ENCODE results near the gene DDN. TPM values are rescaled to one million over a fixed set of nuclear protein-coding genes. Genes with fewer than 3 reads are reported as not detected.

Gene DDN
- total and polyA plus RNA-seq, 9 of the 15 experiments (the other 6 are each of a cell fraction or from before 2014, with no cell fraction given), result 0.03 to 3.6 (median 1.6) TPM

DNA sequence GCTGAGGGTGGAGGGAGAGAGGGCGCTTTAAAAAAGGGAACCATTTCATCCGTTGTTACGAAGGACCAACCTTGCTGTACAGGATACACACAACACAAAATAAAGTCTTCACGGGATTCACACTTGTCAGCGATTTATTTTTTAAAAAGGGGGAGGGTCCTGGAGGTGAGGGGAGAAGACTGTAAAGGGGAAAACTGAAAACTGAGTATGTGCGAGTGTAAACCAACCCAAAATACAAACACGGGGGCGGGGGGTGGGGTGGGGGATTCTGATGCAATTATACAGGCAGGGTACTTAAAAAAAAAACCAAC, 19.9 kb upstream of the DDN start (continued):
- TF ChIP-seq, protein P1, sequence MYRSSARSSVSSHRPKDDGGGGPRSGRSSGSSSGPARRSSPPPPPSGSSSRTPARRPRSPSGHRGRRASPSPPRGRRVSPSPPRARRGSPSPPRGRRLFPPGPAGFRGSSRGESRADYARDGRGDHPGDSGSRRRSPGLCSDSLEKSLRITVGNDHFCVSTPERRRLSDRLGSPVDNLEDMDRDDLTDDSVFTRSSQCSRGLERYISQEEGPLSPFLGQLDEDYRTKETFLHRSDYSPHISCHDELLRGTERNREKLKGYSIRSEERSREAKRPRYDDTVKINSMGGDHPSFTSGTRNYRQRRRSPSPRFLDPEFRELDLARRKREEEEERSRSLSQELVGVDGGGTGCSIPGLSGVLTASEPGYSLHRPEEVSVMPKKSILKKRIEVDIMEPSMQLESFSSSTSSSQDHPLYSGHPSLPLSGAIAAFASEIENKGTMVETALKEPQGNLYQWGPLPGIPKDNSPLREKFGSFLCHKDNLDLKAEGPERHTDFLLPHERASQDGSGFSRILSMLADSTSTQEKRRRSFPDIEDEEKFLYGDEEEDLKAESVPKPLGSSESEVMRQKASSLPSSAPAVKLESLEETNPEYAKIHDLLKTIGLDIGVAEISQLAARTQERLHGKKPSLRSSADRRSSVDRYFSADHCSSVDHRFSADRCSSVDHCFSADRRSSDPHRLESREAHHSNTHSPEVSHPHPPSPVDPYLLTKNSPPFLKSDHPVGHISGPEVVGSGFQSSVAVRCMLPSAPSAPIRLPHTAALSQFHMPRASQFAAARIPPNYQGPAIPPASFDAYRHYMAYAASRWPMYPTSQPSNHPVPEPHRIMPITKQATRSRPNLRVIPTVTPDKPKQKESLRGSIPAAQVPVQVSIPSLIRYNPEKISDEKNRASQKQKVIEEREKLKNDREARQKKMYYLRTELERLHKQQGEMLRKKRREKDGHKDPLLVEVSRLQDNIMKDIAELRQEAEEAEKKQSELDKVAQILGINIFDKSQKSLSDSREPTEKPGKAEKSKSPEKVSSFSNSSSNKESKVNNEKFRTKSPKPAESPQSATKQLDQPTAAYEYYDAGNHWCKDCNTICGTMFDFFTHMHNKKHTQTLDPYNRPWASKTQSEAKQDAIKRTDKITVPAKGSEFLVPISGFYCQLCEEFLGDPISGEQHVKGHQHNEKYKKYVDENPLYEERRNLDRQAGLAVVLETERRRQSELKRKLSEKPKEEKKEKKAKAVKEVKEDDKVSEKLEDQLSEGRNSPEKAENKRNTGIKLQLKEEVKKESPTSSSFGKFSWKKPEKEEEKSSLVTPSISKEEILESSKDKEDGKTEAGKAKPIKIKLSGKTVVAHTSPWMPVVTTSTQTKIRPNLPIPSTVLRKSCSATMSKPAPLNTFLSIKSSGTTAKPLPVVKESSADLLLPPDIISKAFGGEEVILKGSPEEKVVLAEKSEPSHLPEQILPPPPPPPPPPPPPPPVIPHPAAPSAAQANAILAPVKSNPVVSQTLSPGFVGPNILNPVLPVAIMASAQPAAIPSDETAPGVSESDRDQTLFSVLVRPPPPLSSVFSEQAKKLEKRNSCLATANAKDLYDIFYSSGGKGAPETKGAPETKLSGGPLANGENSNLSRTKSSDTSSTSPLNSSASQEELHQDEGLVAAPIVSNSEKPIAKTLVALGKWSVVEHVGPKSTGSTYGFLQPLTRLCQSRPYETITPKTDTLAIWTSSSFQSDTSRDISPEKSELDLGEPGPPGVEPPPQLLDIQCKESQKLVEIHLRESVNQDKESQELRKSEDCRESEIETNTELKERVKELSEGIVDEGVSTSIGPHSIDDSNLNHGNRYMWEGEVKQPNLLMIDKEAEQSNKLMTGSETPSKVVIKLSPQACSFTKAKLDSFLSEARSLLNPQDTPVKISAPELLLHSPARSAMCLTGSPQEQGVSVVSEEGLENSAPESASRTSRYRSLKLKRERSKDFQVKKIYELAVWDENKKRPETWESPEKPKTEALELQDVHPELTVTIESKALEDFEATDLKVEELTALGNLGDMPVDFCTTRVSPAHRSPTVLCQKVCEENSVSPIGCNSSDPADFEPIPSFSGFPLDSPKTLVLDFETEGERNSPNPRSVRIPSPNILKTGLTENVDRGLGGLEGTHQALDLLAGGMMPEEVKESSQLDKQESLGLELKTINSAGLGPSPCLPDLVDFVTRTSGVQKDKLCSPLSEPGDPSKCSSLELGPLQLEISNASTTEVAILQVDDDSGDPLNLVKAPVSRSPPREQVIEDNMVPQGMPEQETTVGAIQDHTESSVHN (IDR thresholded peaks at IDR 0.05; ENCODE audit: borderline replicate concordance in 1 of 2, low read depth in 1 of 2), result peak in 1 of 2 experiments; percentile 26; a peak in 1 of 4 replicates
- TF ChIP-seq ZNF644 (tag; IDR thresholded peaks at IDR 0.05; ENCODE audit: low read depth), result 0 out of 2 replicates have a peak, but pooled peaks have one; percentile 10
- no peak for TF ChIP-seq SRSF3 (IDR thresholded peaks at IDR 0.05; ENCODE audit: insufficient read depth, low read length)
- no peak for TF ChIP-seq BRD4 (IDR thresholded peaks at IDR 0.05)
- peak; percentile 71 for TF ChIP-seq C11orf30 (IDR thresholded peaks at IDR 0.05; ENCODE audit: low read depth)
- TF ChIP-seq NFATC3 (IDR thresholded peaks at IDR 0.05), result no peak
- TF ChIP-seq KHSRP (IDR thresholded peaks at IDR 0.05), result peak; percentile 40; the same call in 1 of the 2 replicates
- TF ChIP-seq THRAP3 (IDR thresholded peaks at IDR 0.05; ENCODE audit: borderline replicate concordance), result no peak
- peak; percentile 87 for TF ChIP-seq ZNF316 (IDR thresholded peaks at IDR 0.05)
- TF ChIP-seq, protein P2, sequence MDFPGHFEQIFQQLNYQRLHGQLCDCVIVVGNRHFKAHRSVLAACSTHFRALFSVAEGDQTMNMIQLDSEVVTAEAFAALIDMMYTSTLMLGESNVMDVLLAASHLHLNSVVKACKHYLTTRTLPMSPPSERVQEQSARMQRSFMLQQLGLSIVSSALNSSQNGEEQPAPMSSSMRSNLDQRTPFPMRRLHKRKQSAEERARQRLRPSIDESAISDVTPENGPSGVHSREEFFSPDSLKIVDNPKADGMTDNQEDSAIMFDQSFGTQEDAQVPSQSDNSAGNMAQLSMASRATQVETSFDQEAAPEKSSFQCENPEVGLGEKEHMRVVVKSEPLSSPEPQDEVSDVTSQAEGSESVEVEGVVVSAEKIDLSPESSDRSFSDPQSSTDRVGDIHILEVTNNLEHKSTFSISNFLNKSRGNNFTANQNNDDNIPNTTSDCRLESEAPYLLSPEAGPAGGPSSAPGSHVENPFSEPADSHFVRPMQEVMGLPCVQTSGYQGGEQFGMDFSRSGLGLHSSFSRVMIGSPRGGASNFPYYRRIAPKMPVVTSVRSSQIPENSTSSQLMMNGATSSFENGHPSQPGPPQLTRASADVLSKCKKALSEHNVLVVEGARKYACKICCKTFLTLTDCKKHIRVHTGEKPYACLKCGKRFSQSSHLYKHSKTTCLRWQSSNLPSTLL (IDR thresholded peaks at IDR 0.05), result no peak
- no peak for TF ChIP-seq RUNX1 (IDR thresholded peaks at IDR 0.05; ENCODE audit: low read depth)
- peak in 1 of 2 experiments; percentile 57; a peak in 1 of 4 replicates for TF ChIP-seq ARNT (IDR thresholded peaks at IDR 0.05)
- TF ChIP-seq BACH1 (tag; IDR thresholded peaks at IDR 0.05), result 0 out of 2 replicates have a peak, but pooled peaks have one; percentile 35
- TF ChIP-seq TSC22D4 (tag; IDR thresholded peaks at IDR 0.05), result no peak
- no peak for TF ChIP-seq NR2C2 (CRISPR knock-in tag; IDR thresholded peaks at IDR 0.05)
- TF ChIP-seq NR2C2 (tag; IDR thresholded peaks at IDR 0.05), result 0 out of 2 replicates have a peak, but pooled peaks have one; percentile 2
- no peak for TF ChIP-seq NR4A1 (CRISPR knock-in tag; IDR thresholded peaks at IDR 0.05)
- no peak for TF ChIP-seq NR4A1 (tag; IDR thresholded peaks at IDR 0.05)
- no peak for TF ChIP-seq ZNF766 (CRISPR knock-in tag; conservative IDR thresholded peaks at IDR 0.05)
- TF ChIP-seq PHB (CRISPR knock-in tag; IDR thresholded peaks at IDR 0.05), result no peak

Data from K562 (cell line).